PC-3 (cell line): ENCODE measurements around the gene FBN2.

Source experiments
- CTCF ChIP-seq: fragments of 300-600 bp; sonication (generic); conservative IDR thresholded peaks from 2 replicates; pipeline ENCODE4 v1.5.1; 2017; ENCODE audit warnings: antibody characterized with exemption, low read depth, mild to moderate bottlenecking, low read length
- EZH2 ChIP-seq: fragments of 300-600 bp; sonication (generic); IDR thresholded peaks from one replicate; pipeline ENCODE4 v1.6.1; 2017; ENCODE audit warnings: antibody characterized with exemption, mild to moderate bottlenecking, low read length; ENCODE audit not compliant: unreplicated experiment
- EZH2phosphoT487 ChIP-seq: fragments of 300-600 bp; sonication (generic); IDR thresholded peaks from 2 replicates; pipeline ENCODE4 v1.6.1; 2018; ENCODE audit warnings: mild to moderate bottlenecking, antibody characterized with exemption, low read length, borderline replicate concordance

GRCh38 chr5:128408622-128409021 lies 129.4 kb downstream of the FBN2 start:
- TF ChIP-seq CTCF (no peak), EZH2 (no peak), EZH2phosphoT487 (no peak)
